ENCODE measurements around the gene EXOC1L. TPM values are rescaled to one million over a fixed set of nuclear protein-coding genes. Genes with fewer than 3 reads are reported as not detected.

Gene EXOC1L
- total RNA-seq, 1 experiment from 2014 or later: not detected

- no peak overlapping the region for H3K4me3 ChIP-seq (ENCODE audit: low read length)
- no peaks in the 10 kb centered on the region for H3K4me1 ChIP-seq (ENCODE audit: low read length)
- H3K9ac ChIP-seq (ENCODE audit: low read length): no peak overlapping the region
- no peaks in the 10 kb centered on the region for H3K27me3 ChIP-seq (ENCODE audit: low read length)
- no peaks in the 10 kb centered on the region for H3K9me3 ChIP-seq (ENCODE audit: low read length)
- no peak overlapping the region for H2AFZ ChIP-seq (ENCODE audit: low read length)
- H3K36me3 ChIP-seq (ENCODE audit: insufficient read depth, low read length): no peaks in the 10 kb centered on the region
- H3K27ac ChIP-seq (ENCODE audit: low read length): no peak overlapping the region
- DNase-seq: no peak
- H3K4me2 ChIP-seq (ENCODE audit: low read depth, low read length, poor library complexity, severe bottlenecking): no peak overlapping the region
- no peaks in the 10 kb centered on the region for H3K9me2 ChIP-seq (replicated peaks; ENCODE audit: insufficient read depth, low read length)
- no peaks in the 10 kb centered on the region for H4K20me1 ChIP-seq (ENCODE audit: insufficient read depth, low read depth, low read length)
- H3K79me2 ChIP-seq (ENCODE audit: low read length): no peaks in the 10 kb centered on the region
These were observed 5.3 kb downstream of the EXOC1L start for GRCh38 chr4:55824865-55825264.

GRCh38 chr4:55826986-55827385, 7.4 kb downstream of the EXOC1L start:
- H3K27ac ChIP-seq (ENCODE audit: low read length): no peak overlapping the region
- no peaks in the 10 kb centered on the region for H3K79me2 ChIP-seq (ENCODE audit: low read length)
- no peak overlapping the region for H3K4me3 ChIP-seq (ENCODE audit: low read length)
- no peaks in the 10 kb centered on the region for H3K9me2 ChIP-seq (replicated peaks; ENCODE audit: insufficient read depth, low read length)
- H3K36me3 ChIP-seq (ENCODE audit: insufficient read depth, low read length): no peaks in the 10 kb centered on the region
- H3K4me2 ChIP-seq (ENCODE audit: low read depth, low read length, poor library complexity, severe bottlenecking): no peak overlapping the region
- H3K27me3 ChIP-seq (ENCODE audit: low read length): no peaks in the 10 kb centered on the region
- H3K9me3 ChIP-seq (ENCODE audit: low read length): no peaks in the 10 kb centered on the region
- DNase-seq: no peak
- H4K20me1 ChIP-seq (ENCODE audit: insufficient read depth, low read depth, low read length): no peaks in the 10 kb centered on the region
- no peaks in the 10 kb centered on the region for H3K4me1 ChIP-seq (ENCODE audit: low read length)
- H2AFZ ChIP-seq (ENCODE audit: low read length): no peak overlapping the region
- no peak overlapping the region for H3K9ac ChIP-seq (ENCODE audit: low read length)

GRCh38 chr4:55827582-55827981, 8.0 kb downstream of the EXOC1L start:
- Histone ChIP-seq H3K4me2 (ENCODE audit: low read depth, low read length, poor library complexity, severe bottlenecking) (no peak overlapping the region), H3K27ac (ENCODE audit: low read length) (no peak overlapping the region), H3K9me2 (replicated peaks; ENCODE audit: insufficient read depth, low read length) (no peaks in the 10 kb centered on the region), H3K9ac (ENCODE audit: low read length) (no peak overlapping the region), H3K36me3 (ENCODE audit: insufficient read depth, low read length) (no peaks in the 10 kb centered on the region), H3K4me3 (ENCODE audit: low read length) (no peak overlapping the region), H3K27me3 (ENCODE audit: low read length) (no peaks in the 10 kb centered on the region), H2AFZ (ENCODE audit: low read length) (no peak overlapping the region), H4K20me1 (ENCODE audit: insufficient read depth, low read depth, low read length) (no peaks in the 10 kb centered on the region), H3K9me3 (ENCODE audit: low read length) (no peaks in the 10 kb centered on the region), H3K79me2 (ENCODE audit: low read length) (no peaks in the 10 kb centered on the region), H3K4me1 (ENCODE audit: low read length) (no peaks in the 10 kb centered on the region)
- DNase-seq: no peak

GRCh38 chr4:55830048-55830447, 10.5 kb downstream of the EXOC1L start:
- H3K27ac ChIP-seq (ENCODE audit: low read length): no peak overlapping the region
- no peak overlapping the region for H3K9ac ChIP-seq (ENCODE audit: low read length)
- no peaks in the 10 kb centered on the region for H4K20me1 ChIP-seq (ENCODE audit: insufficient read depth, low read depth, low read length)
- H2AFZ ChIP-seq (ENCODE audit: low read length): no peak overlapping the region
- no peaks in the 10 kb centered on the region for H3K36me3 ChIP-seq (ENCODE audit: insufficient read depth, low read length)
- H3K9me2 ChIP-seq (replicated peaks; ENCODE audit: insufficient read depth, low read length): no peaks in the 10 kb centered on the region
- H3K27me3 ChIP-seq (ENCODE audit: low read length): no peaks in the 10 kb centered on the region
- H3K4me3 ChIP-seq (ENCODE audit: low read length): no peak overlapping the region
- no peaks in the 10 kb centered on the region for H3K79me2 ChIP-seq (ENCODE audit: low read length)
- no peaks in the 10 kb centered on the region for H3K4me1 ChIP-seq (ENCODE audit: low read length)
- no peak overlapping the region for H3K4me2 ChIP-seq (ENCODE audit: low read depth, low read length, poor library complexity, severe bottlenecking)
- H3K9me3 ChIP-seq (ENCODE audit: low read length): no peaks in the 10 kb centered on the region
- DNase-seq: no peak

- Histone ChIP-seq H4K20me1 (ENCODE audit: insufficient read depth, low read depth, low read length) (no peaks in the 10 kb centered on the region), H3K27me3 (ENCODE audit: low read length) (no peaks in the 10 kb centered on the region), H3K9me3 (ENCODE audit: low read length) (no peaks in the 10 kb centered on the region), H2AFZ (ENCODE audit: low read length) (no peak overlapping the region), H3K79me2 (ENCODE audit: low read length) (no peaks in the 10 kb centered on the region), H3K36me3 (ENCODE audit: insufficient read depth, low read length) (no peaks in the 10 kb centered on the region), H3K4me2 (ENCODE audit: low read depth, low read length, poor library complexity, severe bottlenecking) (no peak overlapping the region), H3K27ac (ENCODE audit: low read length) (no peak overlapping the region), H3K9ac (ENCODE audit: low read length) (no peak overlapping the region), H3K9me2 (replicated peaks; ENCODE audit: insufficient read depth, low read length) (no peaks in the 10 kb centered on the region), H3K4me1 (ENCODE audit: low read length) (no peaks in the 10 kb centered on the region), H3K4me3 (ENCODE audit: low read length) (no peak overlapping the region)
- DNase-seq: no peak
These were observed 11.1 kb downstream of the EXOC1L start for GRCh38 chr4:55830716-55831115.

GRCh38 chr4:55834086-55834795, 14.7 kb downstream of the EXOC1L start:
- no peak for DNase-seq
- Histone ChIP-seq H2AFZ (ENCODE audit: low read length) (no peak overlapping the region), H3K27ac (ENCODE audit: low read length) (no peak overlapping the region), H3K4me3 (ENCODE audit: low read length) (no peak overlapping the region), H3K4me1 (ENCODE audit: low read length) (no peaks in the 10 kb centered on the region), H3K79me2 (ENCODE audit: low read length) (no peaks in the 10 kb centered on the region), H3K9ac (ENCODE audit: low read length) (no peak overlapping the region), H3K4me2 (ENCODE audit: low read depth, low read length, poor library complexity, severe bottlenecking) (no peak overlapping the region), H4K20me1 (ENCODE audit: insufficient read depth, low read depth, low read length) (no peaks in the 10 kb centered on the region), H3K9me3 (ENCODE audit: low read length) (peaks cover 3% of the 10 kb centered on the region; the same call in 1 of the 2 replicates), H3K27me3 (ENCODE audit: low read length) (no peaks in the 10 kb centered on the region), H3K36me3 (ENCODE audit: insufficient read depth, low read length) (no peaks in the 10 kb centered on the region), H3K9me2 (replicated peaks; ENCODE audit: insufficient read depth, low read length) (no peaks in the 10 kb centered on the region)

GRCh38 chr4:55837903-55838302, 18.3 kb downstream of the EXOC1L start:
- no peaks in the 10 kb centered on the region for H3K27me3 ChIP-seq (ENCODE audit: low read length)
- H3K4me1 ChIP-seq (ENCODE audit: low read length): no peaks in the 10 kb centered on the region
- H3K9me2 ChIP-seq (replicated peaks; ENCODE audit: insufficient read depth, low read length): no peaks in the 10 kb centered on the region
- no peak overlapping the region for H2AFZ ChIP-seq (ENCODE audit: low read length)
- no peaks in the 10 kb centered on the region for H3K79me2 ChIP-seq (ENCODE audit: low read length)
- H3K4me2 ChIP-seq (ENCODE audit: low read depth, low read length, poor library complexity, severe bottlenecking): no peak overlapping the region
- H4K20me1 ChIP-seq (ENCODE audit: insufficient read depth, low read depth, low read length): no peaks in the 10 kb centered on the region
- no peak overlapping the region for H3K27ac ChIP-seq (ENCODE audit: low read length)
- peaks cover 3% of the 10 kb centered on the region; the same call in 1 of the 2 replicates for H3K9me3 ChIP-seq (ENCODE audit: low read length)
- no peak overlapping the region for H3K4me3 ChIP-seq (ENCODE audit: low read length)
- DNase-seq: no peak
- H3K36me3 ChIP-seq (ENCODE audit: insufficient read depth, low read length): no peaks in the 10 kb centered on the region
- H3K9ac ChIP-seq (ENCODE audit: low read length): no peak overlapping the region

GRCh38 chr4:55838356-55838755, 18.8 kb downstream of the EXOC1L start:
- Histone ChIP-seq H3K27ac (ENCODE audit: low read length) (no peak overlapping the region), H3K9ac (ENCODE audit: low read length) (no peak overlapping the region), H3K4me1 (ENCODE audit: low read length) (no peaks in the 10 kb centered on the region), H3K79me2 (ENCODE audit: low read length) (no peaks in the 10 kb centered on the region), H3K27me3 (ENCODE audit: low read length) (no peaks in the 10 kb centered on the region), H3K9me2 (replicated peaks; ENCODE audit: insufficient read depth, low read length) (no peaks in the 10 kb centered on the region), H3K4me3 (ENCODE audit: low read length) (no peak overlapping the region), H3K9me3 (ENCODE audit: low read length) (peaks cover 3% of the 10 kb centered on the region; the same call in 1 of the 2 replicates), H4K20me1 (ENCODE audit: insufficient read depth, low read depth, low read length) (no peaks in the 10 kb centered on the region), H3K36me3 (ENCODE audit: insufficient read depth, low read length) (no peaks in the 10 kb centered on the region), H2AFZ (ENCODE audit: low read length) (no peak overlapping the region), H3K4me2 (ENCODE audit: low read depth, low read length, poor library complexity, severe bottlenecking) (no peak overlapping the region)
- DNase-seq: no peak

Measured in Karpas-422 (cell line).